Stimulated activated CD4-positive, alpha-beta T cell treated with anti-CD3 and anti-CD28 coated beads, Interleukin-1b, Interleukin-23, amount 100 ng/mL, for 24 hours (primary cell): ENCODE measurements around the gene GDAP1L1.

ENCODE experiments used
- DNase-seq, 4 experiments: peaks; one replicate each; pipeline ENCODE4 v3.0.0-alpha.2; 2020; ENCODE audit warnings: low read depth in 4 of 4, low spot score in 1 of 4

The GDAP1L1 gene

DNA sequence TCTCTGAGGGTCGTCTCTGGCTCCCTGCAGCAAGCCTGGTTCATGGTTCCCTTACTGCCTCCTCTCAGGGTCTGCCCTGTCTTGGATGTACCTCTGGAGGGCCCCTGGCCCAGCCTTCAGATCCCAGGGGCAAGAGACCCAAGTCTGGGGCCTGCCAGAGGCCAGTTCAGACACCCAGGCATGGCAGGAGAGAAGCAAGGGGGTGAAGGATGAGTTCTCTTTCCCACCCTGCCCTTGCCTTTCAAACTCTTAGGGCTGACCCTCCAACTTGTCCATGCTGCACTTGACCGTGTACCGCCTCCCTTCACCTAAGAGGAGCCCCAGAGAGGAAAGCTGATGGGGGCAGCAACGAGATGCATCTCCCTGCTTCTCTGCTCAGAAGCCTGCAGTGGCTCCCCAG lies 4.2 kb downstream of the GDAP1L1 start:
- no peak for DNase-seq

- DNase-seq: no peak
These were observed 6.4 kb downstream of the GDAP1L1 start for GRCh38 chr20:44253528-44253927.

GRCh38 chr20:44254073-44254472 lies 7.0 kb downstream of the GDAP1L1 start:
- no peak for DNase-seq

GRCh38 chr20:44255942-44256341 lies 8.8 kb downstream of the GDAP1L1 start:
- no peak for DNase-seq

GRCh38 chr20:44256961-44257360 lies 9.9 kb downstream of the GDAP1L1 start:
- no peak for DNase-seq

DNA sequence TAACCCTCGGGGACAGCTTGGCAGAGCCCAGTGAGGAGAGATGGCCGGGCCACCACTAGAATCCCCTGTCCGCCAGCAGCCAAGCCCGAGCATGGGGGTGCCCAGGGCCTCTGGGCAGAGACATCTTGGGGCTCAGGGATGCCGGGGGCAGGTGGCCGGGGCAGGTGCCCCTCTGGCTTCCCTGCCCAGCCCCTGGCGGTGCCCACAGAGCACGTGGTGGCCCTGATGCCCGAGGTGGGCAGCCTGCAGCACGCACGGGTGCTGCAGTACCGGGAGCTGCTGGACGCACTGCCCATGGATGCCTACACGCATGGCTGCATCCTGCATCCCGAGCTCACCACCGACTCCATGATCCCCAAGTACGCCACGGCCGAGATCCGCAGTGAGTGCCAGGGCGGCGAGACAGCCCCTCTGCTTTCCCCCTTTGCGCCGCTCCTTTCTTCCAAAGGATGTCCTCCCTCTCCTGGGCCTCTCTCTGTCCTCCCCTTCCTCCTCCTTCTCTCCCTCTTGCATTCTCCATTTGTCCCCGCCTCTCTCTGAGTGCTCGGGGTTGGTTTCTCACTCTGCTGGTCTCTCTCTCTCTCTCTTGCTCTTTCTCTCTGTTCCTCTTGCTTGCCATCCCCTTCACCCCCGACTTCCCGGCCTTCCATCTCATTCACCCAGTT lies 11.2 kb downstream of the GDAP1L1 start:
- DNase-seq: no peak

DNA sequence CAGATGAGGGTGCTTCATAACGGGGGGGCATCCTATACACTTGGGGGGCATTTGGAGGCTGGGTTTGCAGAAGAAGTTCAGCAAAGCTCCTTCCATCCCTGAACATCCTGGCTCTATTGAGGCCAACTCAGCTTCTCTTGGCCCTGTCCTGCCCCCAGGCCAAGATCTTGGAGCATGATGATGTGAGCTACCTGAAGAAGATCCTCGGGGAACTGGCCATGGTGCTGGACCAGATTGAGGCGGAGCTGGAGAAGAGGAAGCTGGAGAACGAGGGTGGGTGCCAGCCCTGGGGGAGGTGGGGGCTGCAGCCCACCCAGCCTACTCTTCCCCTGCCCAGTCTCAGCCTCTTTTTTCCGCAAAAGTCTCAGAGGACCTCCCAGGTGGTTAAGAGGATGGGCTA lies 17.2 kb downstream of the GDAP1L1 start:
- no peak for DNase-seq

DNA sequence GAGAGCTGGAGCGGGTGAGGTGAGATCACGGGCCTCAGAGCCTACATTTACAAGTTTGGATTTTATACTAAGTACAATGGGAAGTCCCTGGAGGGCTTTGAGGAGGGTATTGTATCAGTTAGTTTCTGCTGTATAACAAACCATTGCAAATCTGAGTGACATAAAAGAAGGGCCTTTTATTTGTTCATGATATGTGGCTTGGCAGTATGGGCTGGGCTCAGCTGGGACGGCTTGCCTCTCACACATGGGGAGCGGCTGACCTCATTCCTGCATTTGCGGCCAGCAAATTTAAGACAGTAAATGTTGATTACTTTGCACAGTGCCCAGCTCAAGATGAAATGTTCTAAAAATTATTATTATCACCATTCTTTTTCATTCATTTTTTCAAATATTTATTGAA lies 21.7 kb downstream of the GDAP1L1 start:
- no peak for DNase-seq

DNA sequence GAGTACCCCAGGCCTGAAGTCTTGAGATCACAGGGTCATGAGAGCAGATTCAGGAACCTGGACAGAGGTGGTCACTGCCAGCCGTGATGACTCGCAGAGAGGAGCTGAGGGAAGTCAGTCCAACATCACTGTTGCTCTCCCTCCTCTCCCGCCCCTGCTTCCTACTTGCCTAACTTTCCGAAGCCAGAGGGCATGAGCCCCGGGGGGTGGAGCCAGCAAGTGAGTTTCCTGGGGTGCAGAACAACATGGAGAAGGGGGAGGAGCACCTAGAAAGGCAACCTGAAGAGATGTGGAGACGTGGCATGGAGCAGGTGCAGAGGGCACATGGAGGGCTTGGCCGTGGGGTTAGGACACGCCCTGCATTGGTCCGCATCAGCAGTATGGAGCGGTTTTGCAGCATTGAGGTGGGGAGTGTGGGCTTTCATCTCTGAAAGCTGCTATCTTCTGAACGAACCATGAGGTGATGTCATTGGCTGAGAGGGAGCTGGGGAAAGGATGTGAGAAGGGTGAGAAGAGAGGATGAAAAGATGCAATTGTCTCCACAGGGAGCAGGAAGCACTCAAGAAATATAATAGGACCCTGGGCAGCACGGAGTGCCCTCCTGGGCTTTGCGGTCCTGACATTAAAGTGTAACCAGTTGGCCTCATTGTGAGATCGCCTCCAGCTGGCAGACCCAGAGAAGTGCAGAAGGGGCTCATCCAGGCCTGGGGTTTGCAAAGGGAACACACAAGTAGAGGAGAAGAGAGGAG lies 25.0 kb downstream of the GDAP1L1 start:
- DNase-seq: no peak

- DNase-seq: no peak
These were observed 26.4 kb downstream of the GDAP1L1 start for GRCh38 chr20:44273231-44274215.

- DNase-seq: no peak
These were observed 27.4 kb downstream of the GDAP1L1 start for GRCh38 chr20:44274303-44275017.

DNA sequence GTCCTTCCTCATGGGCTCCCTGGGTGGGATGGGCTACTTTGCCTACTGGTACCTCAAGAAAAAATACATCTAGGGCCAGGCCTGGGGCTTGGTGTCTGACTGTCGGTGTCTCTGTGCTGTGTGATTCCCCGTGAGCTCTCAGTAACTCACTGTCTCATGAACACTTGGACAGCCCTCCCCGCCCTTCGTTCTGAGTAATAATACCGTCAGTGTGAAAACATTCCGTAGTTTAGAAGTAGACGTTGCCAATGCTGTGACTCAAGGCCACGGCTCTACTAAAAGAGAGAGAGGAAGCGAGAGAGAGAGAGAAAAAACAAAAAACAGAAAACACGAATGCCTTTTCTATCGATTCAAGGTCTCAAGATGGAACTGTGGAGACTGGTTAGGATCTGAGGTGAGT lies 32.1 kb downstream of the GDAP1L1 start:
- no peak for DNase-seq

GRCh38 chr20:44280387-44280786 lies 33.3 kb downstream of the GDAP1L1 start:
- DNase-seq: no peak

DNA sequence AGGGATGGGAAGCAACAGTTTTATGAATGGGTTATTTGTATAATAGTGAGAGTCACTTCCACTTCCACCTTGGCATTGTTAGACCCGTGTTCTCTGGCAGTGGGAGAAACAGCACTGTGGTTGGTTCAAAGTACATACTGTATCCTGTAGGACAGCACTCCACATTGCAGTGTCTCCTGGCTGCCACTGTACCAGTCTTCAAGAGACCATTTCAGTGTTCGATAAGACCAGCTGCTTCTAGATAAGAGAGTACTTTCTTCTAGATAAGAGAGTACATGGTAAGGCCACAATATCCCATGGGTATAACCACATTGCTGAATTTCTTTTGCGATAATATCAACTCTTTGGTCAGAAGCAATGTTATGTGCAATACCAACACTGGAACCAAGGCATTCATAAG lies 35.1 kb downstream of the GDAP1L1 start:
- DNase-seq: no peak

- DNase-seq: no peak
These were observed 36.9 kb downstream of the GDAP1L1 start for GRCh38 chr20:44284032-44284431.

DNA sequence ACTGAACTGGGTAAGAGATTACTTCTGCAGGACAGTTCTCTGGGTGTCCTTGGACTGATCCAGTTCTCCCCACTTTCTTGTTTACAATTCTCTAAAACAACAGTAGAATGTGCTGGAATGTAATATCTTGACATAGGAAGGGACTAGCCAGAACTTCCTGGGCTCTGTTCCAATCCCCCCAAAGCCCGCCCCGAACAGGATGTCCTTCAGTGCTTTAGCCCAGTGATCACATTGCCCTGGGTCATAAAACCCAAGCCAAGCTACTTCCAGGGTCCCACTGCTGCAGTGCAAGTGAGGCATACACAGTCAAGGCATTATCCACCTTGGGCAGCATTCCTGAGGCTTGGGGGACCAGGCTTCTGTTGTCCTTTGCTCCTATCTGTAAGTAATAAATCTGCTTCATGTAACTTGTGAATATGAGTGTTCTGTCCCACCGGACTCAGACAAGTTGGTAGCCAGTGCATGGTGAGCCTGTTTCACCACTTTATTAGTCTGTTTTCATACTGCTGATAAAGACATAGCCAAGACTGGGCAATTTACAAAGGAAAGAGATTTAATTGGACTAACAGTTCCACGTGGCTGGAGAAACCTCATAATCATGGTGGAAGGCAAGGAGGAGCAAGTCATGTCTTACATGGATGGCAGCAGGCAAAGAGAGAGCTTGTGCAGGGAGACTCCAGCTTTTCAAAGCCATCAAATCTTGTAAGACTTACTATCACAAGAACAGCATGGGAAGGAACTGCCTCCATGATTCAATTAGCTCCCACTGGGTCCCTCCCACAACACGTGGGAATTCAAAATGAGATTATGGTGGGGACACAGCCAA lies 40.4 kb downstream of the GDAP1L1 start:
- no peak for DNase-seq

DNA sequence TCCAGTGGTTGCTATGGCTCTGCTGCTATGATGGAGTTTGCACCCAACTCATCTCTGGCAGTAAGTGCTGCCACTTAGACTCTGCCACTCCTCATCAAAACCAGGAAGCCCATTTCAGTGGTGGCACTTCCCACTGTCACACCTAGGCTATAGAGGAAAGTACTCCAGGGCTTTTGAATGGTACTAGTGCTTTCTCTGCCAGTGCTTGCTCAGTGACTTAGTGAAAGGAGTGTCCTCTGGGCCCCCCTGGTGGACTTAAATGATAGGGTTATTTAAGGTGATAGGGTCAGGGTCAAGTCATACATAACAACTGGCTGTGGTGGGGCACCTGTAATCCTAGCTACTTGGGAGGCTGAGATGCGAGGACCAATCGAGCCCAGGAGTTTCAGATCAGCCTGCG lies 41.1 kb downstream of the GDAP1L1 start:
- DNase-seq: no peak

GRCh38 chr20:44291754-44292153 lies 44.6 kb downstream of the GDAP1L1 start:
- no peak for DNase-seq

GRCh38 chr20:44296011-44296410 lies 48.9 kb downstream of the GDAP1L1 start:
- no peak for DNase-seq

DNA sequence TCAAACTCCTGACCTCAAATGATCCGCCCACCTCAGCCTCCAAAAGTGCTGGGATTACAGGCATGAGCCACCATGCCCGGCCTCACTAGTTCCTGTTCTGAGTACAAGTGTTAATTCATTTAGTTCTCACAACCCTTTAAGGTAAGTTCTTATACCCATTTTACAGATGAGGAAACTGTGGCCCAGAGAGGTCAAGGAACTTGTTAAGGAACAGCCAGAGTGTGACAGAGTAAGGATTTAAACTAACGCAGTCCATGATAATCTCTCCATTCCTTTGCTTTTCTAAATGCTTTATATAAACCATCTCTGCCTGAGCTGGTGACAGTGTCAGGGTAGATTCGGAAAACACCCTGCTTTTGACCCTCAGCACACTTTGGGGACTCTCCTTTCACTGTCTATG lies 50.6 kb downstream of the GDAP1L1 start:
- DNase-seq: no peak
